DMS153 (cell line): ENCODE measurements around the gene WDFY4.

Experiments
- DNase-seq: peaks from one replicate; lab custom pipeline; 2025; lab: John Stamatoyannopoulos, UW

Gene WDFY4

GRCh38 chr10:48748573-48748972, 63.9 kb downstream of the WDFY4 start:
- DNase-seq: no peak

- DNase-seq: no peak
Measured at GRCh38 chr10:48749254-48749787, 64.6 kb downstream of the WDFY4 start.

- DNase-seq: no peak
Measured at GRCh38 chr10:48750019-48750418, 65.3 kb downstream of the WDFY4 start.

GRCh38 chr10:48750991-48751390, 66.3 kb downstream of the WDFY4 start:
- DNase-seq: no peak

GRCh38 chr10:48751730-48752129, 67.1 kb downstream of the WDFY4 start:
- DNase-seq: no peak

- DNase-seq: no peak
Measured at GRCh38 chr10:48758411-48758810, 73.7 kb downstream of the WDFY4 start.

- DNase-seq: no peak
Measured at GRCh38 chr10:48759113-48759901, 74.6 kb downstream of the WDFY4 start.

- DNase-seq: no peak
Measured at GRCh38 chr10:48760983-48761382, 76.3 kb downstream of the WDFY4 start.

GRCh38 chr10:48762064-48763042, 77.7 kb downstream of the WDFY4 start:
- DNase-seq: no peak

- no peak for DNase-seq
Measured at GRCh38 chr10:48763403-48763965, 78.8 kb downstream of the WDFY4 start.

- DNase-seq: no peak
Measured at GRCh38 chr10:48764486-48764885, 79.8 kb downstream of the WDFY4 start.

GRCh38 chr10:48765039-48765438, 80.4 kb downstream of the WDFY4 start:
- DNase-seq: no peak

GRCh38 chr10:48765527-48765926, 80.9 kb downstream of the WDFY4 start:
- no peak for DNase-seq

GRCh38 chr10:48767373-48768143, 82.9 kb downstream of the WDFY4 start:
- no peak for DNase-seq

GRCh38 chr10:48768144-48768766, 83.6 kb downstream of the WDFY4 start:
- DNase-seq: no peak

GRCh38 chr10:48768926-48769325, 84.3 kb downstream of the WDFY4 start:
- no peak for DNase-seq

- DNase-seq: no peak
Measured at GRCh38 chr10:48769706-48770435, 85.2 kb downstream of the WDFY4 start.

- no peak for DNase-seq
Measured at GRCh38 chr10:48770561-48771089, 86.0 kb downstream of the WDFY4 start.

- no peak for DNase-seq
Measured at GRCh38 chr10:48771234-48771633, 86.6 kb downstream of the WDFY4 start.

- DNase-seq: no peak
Measured at GRCh38 chr10:48772059-48772458, 87.4 kb downstream of the WDFY4 start.
